MCF 10A (cell line): ENCODE data around the gene COL27A1. TPM values are rescaled to one million over a fixed set of nuclear protein-coding genes. Genes with fewer than 3 reads are reported as not detected.
A peak's percentile ranks its signal among the peaks of the same experiment; 100 is the strongest.

Experiments
- BruUV-seq: library from RNA; stranded (reverse); fragments of 400-500 nt; replicated peaks from 2 replicates; lab custom pipeline; 2021; lab: Mats Ljungman, UMichigan
- CTCF ChIA-PET: fragments of 300-600 bp; sonication (Branson Sonifier 250); formaldehyde crosslinking; extraction: SDS; loops from one replicate; lab custom pipeline; 2021; ENCODE audit warnings: antibody characterized with exemption, inconsistent platforms; lab: Yijun Ruan, JAX
- POLR2A ChIA-PET: fragments of 300-600, 350-650 bp; sonication (Branson Sonifier 250); formaldehyde crosslinking; extraction: SDS; loops from one replicate; lab custom pipeline; 2020; ENCODE audit warnings: antibody characterized with exemption, inconsistent platforms; lab: Yijun Ruan, JAX
- DNase-seq: peaks from one replicate; pipeline ENCODE4 v3.0.0-alpha.2; 2018; ENCODE audit not compliant: unreplicated experiment
- H3K27ac Mint-ChIP-seq: one replicate; pipeline ENCODE4 v1.8.0; 2022; ENCODE audit warnings: mild to moderate bottlenecking, low read depth, mixed read lengths; ENCODE audit not compliant: unreplicated experiment
- H3K27me3 Mint-ChIP-seq: one replicate; pipeline ENCODE4 v1.8.0; 2022; ENCODE audit warnings: mixed read lengths; ENCODE audit not compliant: insufficient read depth, unreplicated experiment
- H3K36me3 Mint-ChIP-seq: one replicate; pipeline ENCODE4 v1.8.0; 2022; ENCODE audit warnings: mild to moderate bottlenecking, moderate library complexity, mixed read lengths; ENCODE audit not compliant: insufficient read depth, unreplicated experiment
- H3K4me1 Mint-ChIP-seq: one replicate; pipeline ENCODE4 v1.8.0; 2022; ENCODE audit warnings: mixed read lengths; ENCODE audit not compliant: insufficient read depth, unreplicated experiment
- H3K4me3 Mint-ChIP-seq: one replicate; pipeline ENCODE4 v1.8.0; 2022; ENCODE audit warnings: mild to moderate bottlenecking, moderate library complexity, mixed read lengths; ENCODE audit not compliant: unreplicated experiment
- H3K9me3 Mint-ChIP-seq: one replicate; pipeline ENCODE4 v1.8.0; 2022; ENCODE audit warnings: mixed read lengths; ENCODE audit not compliant: unreplicated experiment
- intact Hi-C: fragments of 100-400 bp; cut with micrococcal nuclease; formaldehyde crosslinking; loops from 2 replicates; pipeline ENCODE4 v1.14.1; 2022
- total RNA-seq: library from RNA; stranded (reverse); gene quantifications from 2 replicates; pipeline ENCODE4 v1.2.3, GENCODE V29; 2022
- TF ChIP-seq, protein P1 (sequence below): fragments of 200-600 bp; IDR thresholded peaks from one replicate; pipeline ENCODE4 v1.8.0; 2022; ENCODE audit warnings: antibody characterized with exemption, mild to moderate bottlenecking; ENCODE audit not compliant: unreplicated experiment

COL27A1 gene
- total RNA-seq, 1 experiment from 2014 or later = 2.9 TPM

GRCh38 chr9:114155995-114156656 is 789 bp downstream of the COL27A1 start:
- Mint-ChIP-seq H3K36me3 (no peaks in the 10 kb centered on the region), H3K4me3 (peak overlapping the region; percentile 70), H3K4me1 (peaks cover 7% of the 10 kb centered on the region), H3K27me3 (peaks cover 47% of the 10 kb centered on the region), H3K9me3 (no peaks in the 10 kb centered on the region), H3K27ac (no peak overlapping the region)
- intact Hi-C loops = loop anchor here (1.0 to 10.0 kb wide), 2 partner anchors 51 to 135 kb away; no protein-coding TSS in a partner anchor
- TF ChIP-seq, protein P1, sequence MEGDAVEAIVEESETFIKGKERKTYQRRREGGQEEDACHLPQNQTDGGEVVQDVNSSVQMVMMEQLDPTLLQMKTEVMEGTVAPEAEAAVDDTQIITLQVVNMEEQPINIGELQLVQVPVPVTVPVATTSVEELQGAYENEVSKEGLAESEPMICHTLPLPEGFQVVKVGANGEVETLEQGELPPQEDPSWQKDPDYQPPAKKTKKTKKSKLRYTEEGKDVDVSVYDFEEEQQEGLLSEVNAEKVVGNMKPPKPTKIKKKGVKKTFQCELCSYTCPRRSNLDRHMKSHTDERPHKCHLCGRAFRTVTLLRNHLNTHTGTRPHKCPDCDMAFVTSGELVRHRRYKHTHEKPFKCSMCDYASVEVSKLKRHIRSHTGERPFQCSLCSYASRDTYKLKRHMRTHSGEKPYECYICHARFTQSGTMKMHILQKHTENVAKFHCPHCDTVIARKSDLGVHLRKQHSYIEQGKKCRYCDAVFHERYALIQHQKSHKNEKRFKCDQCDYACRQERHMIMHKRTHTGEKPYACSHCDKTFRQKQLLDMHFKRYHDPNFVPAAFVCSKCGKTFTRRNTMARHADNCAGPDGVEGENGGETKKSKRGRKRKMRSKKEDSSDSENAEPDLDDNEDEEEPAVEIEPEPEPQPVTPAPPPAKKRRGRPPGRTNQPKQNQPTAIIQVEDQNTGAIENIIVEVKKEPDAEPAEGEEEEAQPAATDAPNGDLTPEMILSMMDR = no peak
- ChIA-PET POLR2A (interaction anchor here (1.3 kb wide), 1 partner anchor 74 kb away, joined by 3 read pairs; no protein-coding TSS in a partner anchor), CTCF (interaction anchor here (0.6 to 10.7 kb wide), 19 partner anchors 8 to 460 kb away, joined by 3 to 150 read pairs (median 5); no protein-coding TSS in a partner anchor)
- no TSS peak for BruUV-seq
- DNase-seq = no peak

DNA sequence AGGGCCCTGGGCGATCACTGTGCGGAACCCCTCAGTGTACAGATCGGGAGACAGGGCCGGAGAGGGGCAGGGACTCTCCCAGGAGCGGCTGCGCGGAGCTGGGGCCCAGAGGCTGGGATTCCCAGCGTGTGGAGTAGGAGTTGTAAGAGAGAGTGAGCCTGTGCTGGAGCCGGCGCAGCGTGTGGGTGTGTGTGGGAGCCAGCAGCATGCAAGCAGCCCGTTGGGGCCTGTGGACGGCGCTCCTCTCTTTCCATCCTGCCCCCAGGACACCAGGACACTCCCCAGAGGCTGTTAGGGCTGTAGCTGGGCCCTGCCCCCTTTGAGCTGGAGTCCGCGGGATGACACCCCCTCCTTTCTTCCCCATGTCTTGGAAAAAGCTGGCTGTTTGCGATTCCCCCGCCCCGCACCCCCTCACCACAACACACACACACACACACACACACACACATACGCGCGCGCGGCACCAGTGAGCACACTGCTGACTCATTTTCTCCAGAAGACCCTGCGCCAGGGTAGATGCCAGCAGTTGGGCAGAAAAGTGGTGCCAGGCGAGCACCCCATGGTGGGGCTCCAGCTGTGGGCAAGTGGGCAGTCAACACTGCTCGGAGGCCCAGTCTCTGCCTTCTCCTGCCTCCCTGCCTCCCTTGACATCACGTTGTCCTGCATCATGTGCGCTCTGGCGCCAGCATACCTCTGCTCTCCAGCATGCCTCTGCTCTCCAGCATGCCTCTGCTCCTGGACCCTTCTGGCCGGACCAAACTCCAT is 1.5 kb downstream of the COL27A1 start:
- POLR2A ChIA-PET = no interaction called here
- H3K27me3 Mint-ChIP-seq = peaks cover 47% of the 10 kb centered on the region
- H3K4me1 Mint-ChIP-seq = peaks cover 7% of the 10 kb centered on the region
- no peak for DNase-seq
- H3K4me3 Mint-ChIP-seq = peak overlapping the region; percentile 70
- no TSS peak for BruUV-seq
- CTCF ChIA-PET = interaction anchor here (1.0 to 10.7 kb wide), 4 partner anchors 15 to 134 kb away, joined by 3 to 150 read pairs (median 12); no protein-coding TSS in a partner anchor
- intact Hi-C loops = loop anchor here (10.0 kb wide), 1 partner anchor 52 kb away; no protein-coding TSS in a partner anchor
- TF ChIP-seq, protein P1 = no peak
- no peaks in the 10 kb centered on the region for H3K36me3 Mint-ChIP-seq
- no peak overlapping the region for H3K27ac Mint-ChIP-seq
- H3K9me3 Mint-ChIP-seq = no peaks in the 10 kb centered on the region

DNA sequence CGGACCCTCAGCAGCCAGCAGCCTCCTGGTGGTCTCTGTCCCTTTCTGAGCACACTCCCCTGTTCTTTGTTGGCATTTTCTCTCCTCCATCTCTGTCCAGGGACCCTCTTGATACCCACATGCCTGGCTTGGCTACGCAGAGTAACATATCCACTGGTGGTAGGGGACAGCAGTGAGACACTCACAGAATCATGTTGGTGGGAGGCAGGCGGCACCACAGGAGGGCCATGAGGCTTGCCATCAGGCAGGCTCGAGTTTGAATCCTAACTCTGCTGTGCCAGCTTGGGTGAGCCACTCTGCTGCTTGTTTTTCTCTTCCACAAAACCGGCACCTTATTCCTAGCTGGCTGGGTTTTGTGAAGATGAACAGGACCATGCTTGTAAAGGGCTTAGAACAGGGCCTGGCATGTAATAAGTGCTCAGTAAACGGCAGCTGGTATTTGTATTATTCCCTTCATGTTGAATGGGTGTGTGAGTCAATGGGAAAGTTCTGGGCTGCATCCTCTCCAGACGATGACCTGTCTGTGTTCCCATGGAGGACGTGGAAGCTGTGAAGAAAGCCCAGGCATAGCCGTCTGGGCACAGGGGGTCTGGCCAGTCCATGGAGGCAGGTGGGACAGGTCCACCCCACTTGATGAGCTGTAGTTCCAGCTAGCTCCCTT is 2.3 kb downstream of the COL27A1 start:
- DNase-seq = no peak
- H3K36me3 Mint-ChIP-seq = no peaks in the 10 kb centered on the region
- H3K27me3 Mint-ChIP-seq = peaks cover 44% of the 10 kb centered on the region
- peaks cover 7% of the 10 kb centered on the region for H3K4me1 Mint-ChIP-seq
- no peaks in the 10 kb centered on the region for H3K9me3 Mint-ChIP-seq
- H3K4me3 Mint-ChIP-seq = peak overlapping the region; percentile 11
- ChIA-PET POLR2A (interaction anchor here (1.8 kb wide), 1 partner anchor 19 kb away, joined by 4 read pairs; no protein-coding TSS in a partner anchor), CTCF (interaction anchor here (0.7 to 10.7 kb wide), 5 partner anchors 16 to 152 kb away, joined by 3 to 150 read pairs (median 4); no protein-coding TSS in a partner anchor)
- BruUV-seq = no TSS peak
- TF ChIP-seq, protein P1 = no peak
- intact Hi-C loops = loop anchor here (10.0 kb wide), 1 partner anchor 53 kb away; no protein-coding TSS in a partner anchor
- H3K27ac Mint-ChIP-seq = no peak overlapping the region
